H1 (cell line): ENCODE measurements around the gene GBE1. TPM values are rescaled to one million over a fixed set of nuclear protein-coding genes. Genes with fewer than 3 reads are reported as not detected.

Source experiments
- CTCF ChIA-PET: fragments of 300-600 bp; sonication (Branson Sonifier 250); formaldehyde crosslinking; loops from one replicate; lab custom pipeline; 2021; ENCODE audit not compliant: partially characterized antibody; lab: Charles Lee
- POLR2A ChIA-PET: fragments of 300-600 bp; sonication (Branson Sonifier 250); formaldehyde crosslinking; loops from one replicate; lab custom pipeline; 2021; ENCODE audit warnings: inconsistent platforms; ENCODE audit not compliant: partially characterized antibody; lab: Charles Lee
- DNase-seq, 2 experiments: peaks; one replicate each; pipeline versions ENCODE4 v3.0.0 to v3.0.0-alpha.2; 2010 to 2022; ENCODE audit warnings: low spot score in 2 of 2, low read depth in 1 of 2, mixed read lengths in 1 of 2
- FAIRE-seq: peaks from 2 replicates; lab custom pipeline; 2011; peaks lifted over from hg19 to GRCh38; lab: Jason Lieb, UNC
- H2AFZ ChIP-seq: 2 replicates; pipeline ENCODE4 v1.8.1; 2012; ENCODE audit warnings: low read length, inconsistent platforms
- H2AK5ac ChIP-seq: 2 replicates; pipeline ENCODE4 v1.6.1; 2013; ENCODE audit warnings: low read depth, low read length
- H2BK120ac ChIP-seq: replicated peaks from 2 replicates; pipeline ENCODE3; 2013; ENCODE audit warnings: low read depth, low read length, inconsistent platforms
- H2BK12ac ChIP-seq: 2 replicates; pipeline ENCODE4 v1.6.1; 2013; ENCODE audit warnings: low read depth, low read length
- H2BK15ac ChIP-seq: 2 replicates; pipeline ENCODE4 v1.6.1; 2013; ENCODE audit warnings: low read length
- H2BK20ac ChIP-seq: 2 replicates; pipeline ENCODE4 v1.6.1; 2013; ENCODE audit warnings: low read length
- H2BK5ac ChIP-seq: 2 replicates; pipeline ENCODE4 v1.6.1; 2013; ENCODE audit warnings: low read depth, low read length
- H3K14ac ChIP-seq: 2 replicates; pipeline ENCODE4 v1.6.1; 2013; ENCODE audit warnings: inconsistent platforms; ENCODE audit not compliant: insufficient read length
- H3K18ac ChIP-seq: 2 replicates; pipeline ENCODE4 v1.6.1; 2013; ENCODE audit warnings: low read length; ENCODE audit errors: extremely low read depth
- H3K23ac ChIP-seq: 2 replicates; pipeline ENCODE4 v1.6.1; 2013; ENCODE audit warnings: inconsistent platforms; ENCODE audit not compliant: insufficient read length
- H3K23me2 ChIP-seq: 2 replicates; pipeline ENCODE4 v1.6.1; 2013; ENCODE audit warnings: low read depth, low read length
- H3K27ac ChIP-seq: 2 replicates; pipeline ENCODE4 v1.6.1; 2011; ENCODE audit warnings: low read depth, low read length, inconsistent platforms
- H3K27me3 ChIP-seq, 4 experiments: replicated peaks in 1 of 4; 1 replicate in 1 of 4; 2 replicates in 3 of 4; pipeline versions ENCODE4 v1.6.1 to v1.8.1; 2011 to 2013; ENCODE audit warnings: low read length in 3 of 4, mild to moderate bottlenecking in 3 of 4, inconsistent platforms in 2 of 4, mixed read lengths in 2 of 4, moderate library complexity in 1 of 4; ENCODE audit not compliant: control insufficient read depth in 3 of 4, insufficient read depth in 3 of 4; ENCODE audit errors: extremely low read depth in 1 of 4
- H3K36me3 ChIP-seq, 4 experiments: 2 replicates each; pipeline versions ENCODE4 v1.6.1 to v1.8.1; 2011 to 2013; ENCODE audit warnings: mild to moderate bottlenecking in 4 of 4, low read length in 3 of 4, moderate library complexity in 2 of 4, control low read depth in 1 of 4, inconsistent platforms in 1 of 4; ENCODE audit not compliant: insufficient read depth in 4 of 4, control insufficient read depth in 2 of 4
- H3K4ac ChIP-seq: replicated peaks from 2 replicates; pipeline ENCODE3; 2013; ENCODE audit warnings: low read length, low read depth, mixed read lengths, inconsistent platforms; ENCODE audit not compliant: insufficient read length
- H3K4me1 ChIP-seq, 4 experiments: replicated peaks in 1 of 4; 1 replicate in 1 of 4; 2 replicates in 3 of 4; pipeline versions ENCODE4 v1.6.1 to v1.8.1; 2011 to 2013; ENCODE audit warnings: low read length in 3 of 4, inconsistent platforms in 2 of 4, mixed read lengths in 1 of 4; ENCODE audit not compliant: insufficient read depth in 4 of 4, control insufficient read depth in 3 of 4
- H3K4me2 ChIP-seq, 2 experiments: 2 replicates each; pipeline versions ENCODE4 v1.6.1 to v1.8.1; 2011 to 2013; ENCODE audit warnings: low read depth in 2 of 2, low read length in 2 of 2, control low read depth in 1 of 2, inconsistent platforms in 1 of 2, mild to moderate bottlenecking in 1 of 2; ENCODE audit not compliant: insufficient read depth in 1 of 2
- H3K4me3 ChIP-seq, 4 experiments: fragments of 200-600, 300-600 bp in 1 of 4; sonication (generic), shearing (Covaris generic), sonication (Bioruptor Twin) in 1 of 4; 2 replicates each; pipeline versions ENCODE4 v1.5.1 to v1.8.1; 2011 to 2016; ENCODE audit warnings: low read length in 4 of 4, low read depth in 3 of 4, control low read depth in 2 of 4, inconsistent platforms in 2 of 4, mild to moderate bottlenecking in 2 of 4, mixed read lengths in 1 of 4, moderate library complexity in 1 of 4; ENCODE audit not compliant: insufficient read depth in 2 of 4; ENCODE audit errors: extremely low read depth in 1 of 4
- H3K56ac ChIP-seq: replicated peaks from 2 replicates; pipeline ENCODE3; 2013; ENCODE audit warnings: low read depth, mild to moderate bottlenecking, mixed read lengths, low read length, inconsistent platforms; ENCODE audit not compliant: insufficient read length
- H3K79me1 ChIP-seq: 2 replicates; pipeline ENCODE4 v1.6.1; 2013; ENCODE audit warnings: low read depth, low read length, control low read depth
- H3K79me2 ChIP-seq, 2 experiments: 2 replicates each; pipeline versions ENCODE4 v1.6.1 to v1.8.1; 2012 to 2013; ENCODE audit warnings: low read length in 2 of 2, mild to moderate bottlenecking in 2 of 2, inconsistent platforms in 1 of 2; ENCODE audit not compliant: insufficient read depth in 2 of 2, control insufficient read depth in 1 of 2
- H3K9ac ChIP-seq, 4 experiments: replicated peaks in 1 of 4; 1 replicate in 1 of 4; 2 replicates in 3 of 4; pipeline versions ENCODE4 v1.6.1 to v1.8.1; 2011 to 2013; ENCODE audit warnings: low read depth in 3 of 4, low read length in 3 of 4, control low read depth in 2 of 4, mild to moderate bottlenecking in 2 of 4, moderate library complexity in 2 of 4, inconsistent platforms in 1 of 4; ENCODE audit errors: extremely low read depth in 1 of 4
- H3K9me3 ChIP-seq, 2 experiments: 2 replicates each; pipeline versions ENCODE4 v1.6.1 to v1.8.1; 2012 to 2013; ENCODE audit warnings: mild to moderate bottlenecking in 2 of 2, moderate library complexity in 2 of 2, control low read depth in 1 of 2, inconsistent platforms in 1 of 2, low read depth in 1 of 2, low read length in 1 of 2, mixed read lengths in 1 of 2; ENCODE audit not compliant: insufficient read depth in 2 of 2
- H4K20me1 ChIP-seq, 2 experiments: replicated peaks in 1 of 2; 2 replicates each; pipeline versions ENCODE3 to v1.8.1; 2011 to 2013; ENCODE audit warnings: inconsistent platforms in 2 of 2, low read length in 2 of 2, mild to moderate bottlenecking in 1 of 2; ENCODE audit not compliant: insufficient read depth in 2 of 2, control insufficient read depth in 1 of 2
- H4K5ac ChIP-seq: 2 replicates; pipeline ENCODE4 v1.6.1; 2013; ENCODE audit warnings: low read length, low read depth, mixed read lengths, inconsistent platforms; ENCODE audit not compliant: insufficient read length
- H4K8ac ChIP-seq: 2 replicates; pipeline ENCODE4 v1.8.0; 2013; ENCODE audit warnings: mild to moderate bottlenecking, moderate library complexity, low read length, inconsistent platforms; ENCODE audit not compliant: insufficient read depth; ENCODE audit errors: extremely low read depth
- H4K91ac ChIP-seq: replicated peaks from 2 replicates; pipeline ENCODE3; 2013; ENCODE audit warnings: low read length, mixed read lengths, inconsistent platforms; ENCODE audit not compliant: insufficient read length
- ATF2 ChIP-seq: IDR thresholded peaks from 2 replicates; pipeline ENCODE4 v1.6.1; 2012; ENCODE audit warnings: low read length, inconsistent platforms
- ATF3 ChIP-seq: IDR thresholded peaks from 2 replicates; pipeline ENCODE4 v1.6.1; 2011; ENCODE audit warnings: low read depth, mild to moderate bottlenecking, low read length; ENCODE audit not compliant: insufficient read depth
- CREB1 ChIP-seq: IDR thresholded peaks from 2 replicates; pipeline ENCODE4 v1.6.1; 2012; ENCODE audit warnings: inconsistent platforms
- E2F6 ChIP-seq: IDR thresholded peaks from 2 replicates; pipeline ENCODE4 v1.6.1; 2012; ENCODE audit warnings: inconsistent platforms
- GABPA ChIP-seq: IDR thresholded peaks from 2 replicates; pipeline ENCODE4 v1.6.1; 2011; ENCODE audit warnings: mild to moderate bottlenecking, low read length, moderate library complexity, borderline replicate concordance; ENCODE audit not compliant: insufficient read depth
- NRF1 ChIP-seq: IDR thresholded peaks from 2 replicates; pipeline ENCODE4 v1.6.1; 2011; ENCODE audit warnings: mild to moderate bottlenecking, low read depth, low read length, improper control_type of control experiment
- SIRT6 ChIP-seq: IDR thresholded peaks from one replicate; pipeline ENCODE4 v1.7.1; 2012; ENCODE audit warnings: low read length, inconsistent platforms
- SRF ChIP-seq: IDR thresholded peaks from 2 replicates; pipeline ENCODE4 v1.6.1; 2011; ENCODE audit warnings: mild to moderate bottlenecking, low read depth, low read length, moderate library complexity
- polyA plus RNA-seq, 7 experiments: library from polyadenylated mRNA; depleted of rRNA in 3 of 7; stranded (reverse) in 5 of 7; unstranded in 2 of 7; fragments of >200 nt in 5 of 7; fragments of 200-250 nt in 2 of 7; gene quantifications; 1 replicate in 5 of 7; 2 replicates in 1 of 7; 4 replicates in 1 of 7; pipeline versions ENCODE4 v1.2.1 to v1.2.3, GENCODE V29; 2011 to 2013; ENCODE audit warnings: missing spikeins in 2 of 7, mixed read lengths in 2 of 7
- total RNA-seq: library from RNA; stranded (reverse); fragmentation: NEBNext Ultra II Directional; extraction: Animal tissue kit (Norgen Biotek cat#: 25700); gene quantifications from 2 replicates; pipeline ENCODE4 v1.2.1, GENCODE V29; 2021

Gene GBE1
- total and polyA plus RNA-seq, 2 of the 8 experiments (the other 6 are each of a cell fraction or from before 2014, with no cell fraction given), result 3.3 to 7.3 TPM

- Histone ChIP-seq H3K27me3 (no peaks in the 10 kb centered on the region), H2BK15ac (no peak overlapping the region), H3K4me1 (no peaks in the 10 kb centered on the region), H2BK20ac (no peak overlapping the region), H2AFZ (no peak overlapping the region), H3K9me3 (no peaks in the 10 kb centered on the region), H4K5ac (no peak overlapping the region), H3K23me2 (no peaks in the 10 kb centered on the region), H3K56ac (no peak overlapping the region), H3K4ac (no peak overlapping the region), H3K18ac (no peak overlapping the region), H2BK120ac (no peak overlapping the region), H3K23ac (no peak overlapping the region), H3K14ac (no peak overlapping the region), H4K91ac (no peak overlapping the region), H2AK5ac (no peak overlapping the region), H3K79me1 (no peaks in the 10 kb centered on the region), H3K4me2 (no peak overlapping the region), H2BK12ac (no peak overlapping the region), H4K20me1 (no peaks in the 10 kb centered on the region), H3K9ac (no peak overlapping the region), H2BK5ac (no peak overlapping the region), H3K27ac (no peak overlapping the region), H3K36me3 (no peaks in the 10 kb centered on the region), H3K79me2 (no peaks in the 10 kb centered on the region), H3K4me3 (no peak overlapping the region), H4K8ac (no peak overlapping the region)
- ChIA-PET POLR2A (no interaction called here), CTCF (no interaction called here)
- FAIRE-seq, result no peak
- no peak for DNase-seq
- TF ChIP-seq NRF1, result no peak
- TF ChIP-seq E2F6, result no peak
- no peak for TF ChIP-seq GABPA
- TF ChIP-seq ATF3, result no peak
- no peak for TF ChIP-seq CREB1
- TF ChIP-seq SIRT6, result no peak
- TF ChIP-seq ATF2, result no peak
- no peak for TF ChIP-seq SRF
Measured at GRCh38 chr3:81789691-81790090, 28.2 kb upstream of the GBE1 start.
